Measurements from ENCODE around the gene FDXACB1. TPM values are rescaled to one million over a fixed set of nuclear protein-coding genes. Genes with fewer than 3 reads are reported as not detected.

Gene FDXACB1
- total RNA-seq, 1 experiment from 2014 or later: 1.0 TPM

DNA sequence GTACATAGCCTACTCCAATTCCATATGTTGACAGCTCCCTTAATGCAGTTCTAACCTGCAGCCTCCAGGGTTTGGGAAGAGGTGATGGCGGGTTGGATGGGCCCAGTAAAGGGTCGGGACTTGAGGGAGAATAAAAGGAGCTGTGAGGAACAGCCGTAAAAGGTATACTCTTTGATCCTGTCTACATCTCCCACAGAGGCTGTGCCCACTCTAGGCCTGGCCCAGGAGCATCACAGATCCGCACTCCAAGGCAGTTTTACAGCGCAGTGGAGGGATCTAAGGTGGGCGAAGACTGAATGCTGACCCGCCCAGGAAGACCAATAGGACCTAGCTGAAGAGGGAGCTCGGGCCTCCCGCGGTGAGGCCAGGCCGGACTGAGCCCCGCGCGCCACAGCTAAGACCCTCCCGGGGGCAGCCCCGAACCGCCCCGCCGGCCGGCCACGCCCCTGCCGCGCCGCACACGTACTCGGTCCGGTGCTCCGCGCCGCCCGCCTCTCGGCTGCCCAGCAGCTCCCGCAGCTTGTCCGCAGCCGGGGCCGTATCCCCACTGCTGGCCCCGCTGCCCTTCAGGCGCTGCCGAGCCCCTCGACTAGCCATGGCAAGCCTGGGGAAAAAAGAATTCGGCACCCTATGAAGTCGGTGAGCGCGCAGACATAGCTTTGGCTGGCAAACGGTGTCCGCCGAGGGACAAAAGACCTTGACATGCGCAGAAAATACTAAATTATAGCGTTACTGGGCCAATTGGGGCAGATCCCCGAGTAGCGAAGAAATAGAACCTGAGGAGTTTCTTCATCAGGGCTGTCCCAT lies 7.9 kb downstream of the FDXACB1 start, which contains the start of gene ALG9:
TSS of gene ALG9 (minus strand) at position 696 of the 807 bp plus-strand sequence. CDS start at position 597, 99 bp downstream.
- intact Hi-C loops (cut with micrococcal nuclease): loop anchor here (10.0 kb wide), 1 partner anchor 294 kb away; the partner anchor contains the start of genes IL18 and TEX12
- Mint-ChIP-seq H3K27ac (ENCODE audit: low read depth, unreplicated experiment) (peak within 1 kb of the TSS; percentile 57), H3K36me3 (ENCODE audit: insufficient read depth, unreplicated experiment) (peaks cover 31% of the 10 kb centered on the region), H3K27me3 (ENCODE audit: insufficient read depth, unreplicated experiment) (no peaks in the 10 kb centered on the region), H3K4me3 (ENCODE audit: unreplicated experiment) (peak within 1 kb of the TSS; percentile 96), H3K4me1 (ENCODE audit: insufficient read depth, unreplicated experiment) (peaks cover 12% of the 10 kb centered on the region), H3K9me3 (ENCODE audit: unreplicated experiment) (no peaks in the 10 kb centered on the region)
- CTCF ChIA-PET: interaction anchor here (0.6 to 5.5 kb wide), 18 partner anchors 9 to 668 kb away, joined by 3 to 35 read pairs (median 4); no protein-coding TSS in a partner anchor
- TF ChIP-seq, protein P1, sequence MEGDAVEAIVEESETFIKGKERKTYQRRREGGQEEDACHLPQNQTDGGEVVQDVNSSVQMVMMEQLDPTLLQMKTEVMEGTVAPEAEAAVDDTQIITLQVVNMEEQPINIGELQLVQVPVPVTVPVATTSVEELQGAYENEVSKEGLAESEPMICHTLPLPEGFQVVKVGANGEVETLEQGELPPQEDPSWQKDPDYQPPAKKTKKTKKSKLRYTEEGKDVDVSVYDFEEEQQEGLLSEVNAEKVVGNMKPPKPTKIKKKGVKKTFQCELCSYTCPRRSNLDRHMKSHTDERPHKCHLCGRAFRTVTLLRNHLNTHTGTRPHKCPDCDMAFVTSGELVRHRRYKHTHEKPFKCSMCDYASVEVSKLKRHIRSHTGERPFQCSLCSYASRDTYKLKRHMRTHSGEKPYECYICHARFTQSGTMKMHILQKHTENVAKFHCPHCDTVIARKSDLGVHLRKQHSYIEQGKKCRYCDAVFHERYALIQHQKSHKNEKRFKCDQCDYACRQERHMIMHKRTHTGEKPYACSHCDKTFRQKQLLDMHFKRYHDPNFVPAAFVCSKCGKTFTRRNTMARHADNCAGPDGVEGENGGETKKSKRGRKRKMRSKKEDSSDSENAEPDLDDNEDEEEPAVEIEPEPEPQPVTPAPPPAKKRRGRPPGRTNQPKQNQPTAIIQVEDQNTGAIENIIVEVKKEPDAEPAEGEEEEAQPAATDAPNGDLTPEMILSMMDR (IDR thresholded peaks at IDR 0.05; ENCODE audit: unreplicated experiment): peak; percentile 44
- BruUV-seq (replicated peaks): no TSS peak
- POLR2A ChIA-PET: interaction anchor here (0.5 to 3.5 kb wide), 37 partner anchors 9 to 1583 kb away, joined by 3 to 29 read pairs (median 4); partner anchors contain the start of genes CFAP68, DLAT, NKAPD1 and PIH1D2
- DNase-seq (ENCODE audit: unreplicated experiment): peak; percentile 82

DNA sequence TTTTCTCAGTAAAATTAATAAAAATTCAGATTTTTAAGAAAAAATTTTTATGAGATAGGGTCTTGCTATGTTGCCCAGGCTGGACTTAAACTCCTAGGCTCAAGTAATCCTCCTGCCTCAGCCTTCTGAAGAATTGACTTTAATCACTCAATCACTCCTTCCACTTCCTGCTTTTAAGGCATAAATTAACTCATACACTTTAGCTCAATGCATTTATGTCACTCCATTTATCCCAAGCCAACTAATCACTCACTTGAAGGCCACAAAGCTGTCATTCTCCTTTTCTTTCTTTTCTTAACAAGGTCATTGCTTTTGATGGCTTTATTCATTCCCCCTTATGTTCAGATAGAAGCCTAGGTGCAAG lies 8.5 kb downstream of the FDXACB1 start:
- Mint-ChIP-seq H3K36me3 (ENCODE audit: insufficient read depth, unreplicated experiment) (peaks cover 37% of the 10 kb centered on the region), H3K27me3 (ENCODE audit: insufficient read depth, unreplicated experiment) (no peaks in the 10 kb centered on the region), H3K9me3 (ENCODE audit: unreplicated experiment) (no peaks in the 10 kb centered on the region), H3K4me3 (ENCODE audit: unreplicated experiment) (peak overlapping the region; percentile 96), H3K27ac (ENCODE audit: low read depth, unreplicated experiment) (peak overlapping the region; percentile 57), H3K4me1 (ENCODE audit: insufficient read depth, unreplicated experiment) (peaks cover 12% of the 10 kb centered on the region)
- TF ChIP-seq, protein P1 (IDR thresholded peaks at IDR 0.05; ENCODE audit: unreplicated experiment): no peak
- POLR2A ChIA-PET: interaction anchor here (0.7 to 3.5 kb wide), 27 partner anchors 9 to 567 kb away, joined by 3 to 29 read pairs (median 6); partner anchors contain the start of genes CFAP68, DLAT, NKAPD1 and PIH1D2
- TSS peak; percentile 16 for BruUV-seq (replicated peaks)
- intact Hi-C loops (cut with micrococcal nuclease): loop anchor here (10.0 kb wide), 1 partner anchor 294 kb away; the partner anchor contains the start of genes IL18 and TEX12
- DNase-seq (ENCODE audit: unreplicated experiment): no peak
- CTCF ChIA-PET: interaction anchor here (0.6 to 5.5 kb wide), 14 partner anchors 10 to 667 kb away, joined by 3 to 35 read pairs (median 4); no protein-coding TSS in a partner anchor

DNA sequence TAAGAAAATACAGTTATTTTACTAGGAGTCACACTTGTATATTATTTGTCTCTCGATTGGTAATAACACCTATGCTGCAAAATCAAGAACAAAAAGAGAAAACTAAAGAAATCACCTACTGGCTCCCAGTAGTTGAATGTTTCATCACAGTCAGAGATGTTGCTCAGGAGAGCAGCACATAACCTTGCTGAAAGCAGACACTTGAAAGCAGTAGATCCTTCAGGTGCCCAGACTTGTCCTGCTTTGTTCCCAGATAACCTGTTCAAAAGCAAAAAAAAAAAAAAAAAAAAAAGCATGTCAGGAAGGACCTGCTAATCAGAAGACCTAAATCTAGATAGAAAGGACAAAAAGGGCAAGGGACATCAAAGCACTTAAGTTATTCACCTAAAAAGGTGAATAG lies 8.9 kb downstream of the FDXACB1 start:
- no peak for DNase-seq (ENCODE audit: unreplicated experiment)
- CTCF ChIA-PET: interaction anchor here (0.6 to 5.5 kb wide), 14 partner anchors 10 to 667 kb away, joined by 3 to 35 read pairs (median 4); no protein-coding TSS in a partner anchor
- TF ChIP-seq, protein P1 (IDR thresholded peaks at IDR 0.05; ENCODE audit: unreplicated experiment): no peak
- intact Hi-C loops (cut with micrococcal nuclease): loop anchor here (10.0 kb wide), 1 partner anchor 295 kb away; the partner anchor contains the start of genes IL18 and TEX12
- peak overlapping the region; percentile 96 for H3K4me3 Mint-ChIP-seq (ENCODE audit: unreplicated experiment)
- H3K27ac Mint-ChIP-seq (ENCODE audit: low read depth, unreplicated experiment): peak overlapping the region; percentile 57
- no TSS peak for BruUV-seq (replicated peaks)
- peaks cover 41% of the 10 kb centered on the region for H3K36me3 Mint-ChIP-seq (ENCODE audit: insufficient read depth, unreplicated experiment)
- H3K27me3 Mint-ChIP-seq (ENCODE audit: insufficient read depth, unreplicated experiment): no peaks in the 10 kb centered on the region
- H3K9me3 Mint-ChIP-seq (ENCODE audit: unreplicated experiment): no peaks in the 10 kb centered on the region
- POLR2A ChIA-PET: interaction anchor here (0.7 to 3.5 kb wide), 22 partner anchors 10 to 268 kb away, joined by 3 to 29 read pairs (median 6); partner anchors contain the start of genes CFAP68, DLAT, PPP2R1B and SIK2
- H3K4me1 Mint-ChIP-seq (ENCODE audit: insufficient read depth, unreplicated experiment): peaks cover 12% of the 10 kb centered on the region

DNA sequence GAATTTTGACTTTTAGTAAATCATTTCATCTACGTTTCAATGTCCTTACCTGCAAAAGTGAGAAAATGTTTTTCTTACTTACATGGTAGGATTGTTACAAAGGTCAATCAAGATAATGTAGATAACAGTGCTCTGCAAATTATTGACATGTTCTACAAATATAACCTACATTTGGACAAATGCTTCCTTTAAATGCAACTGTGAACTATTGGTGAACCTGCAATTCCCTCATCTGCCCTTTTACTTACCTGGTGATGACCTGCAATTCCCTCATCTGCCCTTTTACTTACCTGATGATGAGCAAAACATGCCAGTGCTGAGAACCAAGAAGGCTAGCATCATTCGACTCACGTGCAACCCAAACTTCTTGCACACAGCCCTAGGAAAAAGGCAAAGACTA lies 18.7 kb downstream of the FDXACB1 start:
- no peaks in the 10 kb centered on the region for H3K27me3 Mint-ChIP-seq (ENCODE audit: insufficient read depth, unreplicated experiment)
- no peak for DNase-seq (ENCODE audit: unreplicated experiment)
- H3K4me3 Mint-ChIP-seq (ENCODE audit: unreplicated experiment): no peak overlapping the region
- no peaks in the 10 kb centered on the region for H3K9me3 Mint-ChIP-seq (ENCODE audit: unreplicated experiment)
- no TSS peak for BruUV-seq (replicated peaks)
- peaks cover 57% of the 10 kb centered on the region for H3K36me3 Mint-ChIP-seq (ENCODE audit: insufficient read depth, unreplicated experiment)
- ChIA-PET POLR2A (interaction anchor here (6.1 kb wide), 1 partner anchor 10 kb away, joined by 29 read pairs; the partner anchor contains the start of gene ALG9), CTCF (interaction anchor here (0.7 to 1.0 kb wide), 2 partner anchors 19 to 410 kb away, joined by 3 to 5 read pairs; no protein-coding TSS in a partner anchor)
- no peaks in the 10 kb centered on the region for H3K4me1 Mint-ChIP-seq (ENCODE audit: insufficient read depth, unreplicated experiment)
- intact Hi-C loops (cut with micrococcal nuclease): no loop called here
- TF ChIP-seq, protein P1 (IDR thresholded peaks at IDR 0.05; ENCODE audit: unreplicated experiment): no peak
- no peak overlapping the region for H3K27ac Mint-ChIP-seq (ENCODE audit: low read depth, unreplicated experiment)
